Mammary epithelial cell (primary cell): ENCODE results near the gene PLPP3.

Experiments used
- EZH2 ChIP-seq: IDR thresholded peaks from 2 replicates; pipeline ENCODE4 v1.6.1; 2012; ENCODE audit warnings: low read length, inconsistent platforms, borderline replicate concordance
- TF ChIP-seq, protein P1 (sequence below), 2 donors: IDR thresholded peaks in 1 of 2; conservative IDR thresholded peaks in 1 of 2; 2 replicates each; pipeline ENCODE4 v1.5.1; 2011 to 2012; ENCODE audit warnings: inconsistent platforms in 2 of 2, low read length in 2 of 2, mild to moderate bottlenecking in 2 of 2, control low read depth in 1 of 2, low read depth in 1 of 2; ENCODE audit not compliant: insufficient read depth in 1 of 2; ENCODE audit errors: extremely low read depth in 1 of 2

DNA sequence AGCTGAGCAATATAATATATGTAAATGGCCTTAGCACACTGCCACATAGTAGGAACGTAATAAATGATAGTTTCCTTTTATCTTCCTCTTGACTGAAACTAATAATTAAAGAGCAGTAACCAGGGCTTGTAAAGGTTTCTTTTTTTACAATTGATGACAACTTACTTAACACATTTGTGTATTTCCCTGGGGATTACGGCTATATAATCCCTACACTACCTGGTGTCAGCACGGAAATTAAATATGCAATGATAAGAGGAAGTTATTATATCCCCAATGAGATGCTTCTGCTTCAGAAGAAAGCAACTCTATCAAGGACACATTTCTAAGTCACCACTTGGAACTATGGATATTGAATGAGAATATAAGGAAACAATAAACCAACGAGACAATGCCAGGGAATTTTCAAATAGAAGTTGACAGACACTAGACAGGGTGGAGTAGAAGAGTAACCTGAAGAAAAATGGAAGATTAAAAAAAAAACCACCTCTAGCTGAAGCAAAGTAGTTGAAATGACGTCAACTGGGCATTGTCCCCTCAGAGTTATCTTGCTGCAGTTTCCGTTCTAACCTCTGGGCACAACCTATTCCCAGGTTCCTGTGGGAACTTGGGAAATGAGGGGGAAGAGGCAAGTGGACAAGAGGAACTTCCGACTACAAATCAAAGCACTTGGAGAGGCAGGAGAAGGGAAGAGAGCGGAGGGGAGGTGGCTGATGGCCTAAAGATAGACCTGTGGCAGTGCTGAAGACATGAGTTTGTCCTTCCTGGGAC lies 66.5 kb downstream of the PLPP3 start:
- TF ChIP-seq, protein P1, sequence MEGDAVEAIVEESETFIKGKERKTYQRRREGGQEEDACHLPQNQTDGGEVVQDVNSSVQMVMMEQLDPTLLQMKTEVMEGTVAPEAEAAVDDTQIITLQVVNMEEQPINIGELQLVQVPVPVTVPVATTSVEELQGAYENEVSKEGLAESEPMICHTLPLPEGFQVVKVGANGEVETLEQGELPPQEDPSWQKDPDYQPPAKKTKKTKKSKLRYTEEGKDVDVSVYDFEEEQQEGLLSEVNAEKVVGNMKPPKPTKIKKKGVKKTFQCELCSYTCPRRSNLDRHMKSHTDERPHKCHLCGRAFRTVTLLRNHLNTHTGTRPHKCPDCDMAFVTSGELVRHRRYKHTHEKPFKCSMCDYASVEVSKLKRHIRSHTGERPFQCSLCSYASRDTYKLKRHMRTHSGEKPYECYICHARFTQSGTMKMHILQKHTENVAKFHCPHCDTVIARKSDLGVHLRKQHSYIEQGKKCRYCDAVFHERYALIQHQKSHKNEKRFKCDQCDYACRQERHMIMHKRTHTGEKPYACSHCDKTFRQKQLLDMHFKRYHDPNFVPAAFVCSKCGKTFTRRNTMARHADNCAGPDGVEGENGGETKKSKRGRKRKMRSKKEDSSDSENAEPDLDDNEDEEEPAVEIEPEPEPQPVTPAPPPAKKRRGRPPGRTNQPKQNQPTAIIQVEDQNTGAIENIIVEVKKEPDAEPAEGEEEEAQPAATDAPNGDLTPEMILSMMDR (conservative IDR thresholded peaks at IDR 0.05 in 1 of 2, IDR thresholded peaks at IDR 0.05 in 1 of 2; ENCODE audit: extremely low read depth in 1 of 2, insufficient read depth in 1 of 2, low read depth in 1 of 2, low read length in 2 of 2), result no peak
- no peak for TF ChIP-seq EZH2
